CD4-positive, CD25-positive, alpha-beta regulatory T cell (primary cell): ENCODE data around the gene HSPB1. TPM values are rescaled to one million over a fixed set of nuclear protein-coding genes. Genes with fewer than 3 reads are reported as not detected.
"Not testable (repeated sequence)": the region's sequence is repeated elsewhere in the genome, so short reads cannot be mapped to it uniquely, and the experiment has no call there.

ENCODE experiments used
- ATAC-seq, 2 donors: fragments of 150-1000 bp; cut with Tn5 transposase; one replicate each; pipeline ENCODE4 v1.10.0; 2021; ENCODE audit warnings: low read depth in 2 of 2, moderate number of reproducible peaks in 2 of 2, moderate library complexity in 1 of 2
- DNase-seq, 3 donors: peaks; one replicate each; pipeline versions ENCODE4 v3.0.0 to v3.0.0-alpha.2; 2012 to 2022; ENCODE audit warnings: mixed read lengths in 1 of 3
- H3K27ac ChIP-seq: one replicate; pipeline ENCODE4 v1.7.0; 2013; ENCODE audit warnings: mild to moderate bottlenecking, low read length; ENCODE audit not compliant: insufficient read depth, poor library complexity, severe bottlenecking
- H3K27me3 ChIP-seq: one replicate; pipeline ENCODE4 v1.7.0; 2013; ENCODE audit warnings: low read length; ENCODE audit not compliant: control insufficient read depth, insufficient read depth
- H3K36me3 ChIP-seq: one replicate; pipeline ENCODE4 v1.7.0; 2013; ENCODE audit warnings: mild to moderate bottlenecking, low read length, moderate library complexity; ENCODE audit not compliant: control insufficient read depth, insufficient read depth
- H3K4me1 ChIP-seq: 2 replicates; pipeline ENCODE4 v1.7.0; 2013; ENCODE audit warnings: mild to moderate bottlenecking, low read length; ENCODE audit not compliant: insufficient read depth, control insufficient read depth, poor library complexity, severe bottlenecking
- H3K4me3 ChIP-seq: one replicate; pipeline ENCODE4 v1.7.0; 2013; ENCODE audit warnings: low read depth, mild to moderate bottlenecking, low read length, moderate library complexity
- H3K9me3 ChIP-seq, 2 experiments: 1 replicate in 1 of 2; 2 replicates in 1 of 2; pipeline ENCODE4 v1.7.0; 2013; ENCODE audit warnings: low read length in 2 of 2, mild to moderate bottlenecking in 1 of 2, moderate library complexity in 1 of 2; ENCODE audit not compliant: control insufficient read depth in 2 of 2
- H3K27ac Mint-ChIP-seq, 3 donors: one replicate each; pipeline ENCODE4 v1.8.0; 2020 to 2022; ENCODE audit warnings: mild to moderate bottlenecking in 3 of 3, mixed read lengths in 3 of 3, moderate library complexity in 2 of 3
- H3K27me3 Mint-ChIP-seq: one replicate; pipeline ENCODE4 v1.8.0; 2022; ENCODE audit warnings: mild to moderate bottlenecking, mixed read lengths
- H3K36me3 Mint-ChIP-seq: one replicate; pipeline ENCODE4 v1.8.0; 2020; ENCODE audit warnings: mixed read lengths
- H3K4me1 Mint-ChIP-seq, 4 donors: one replicate each; pipeline ENCODE4 v1.8.0; 2020 to 2022; ENCODE audit warnings: mixed read lengths in 4 of 4, mild to moderate bottlenecking in 1 of 4
- H3K4me3 Mint-ChIP-seq, 4 donors: one replicate each; pipeline ENCODE4 v1.8.0; 2020 to 2022; ENCODE audit warnings: mild to moderate bottlenecking in 4 of 4, mixed read lengths in 4 of 4, moderate library complexity in 3 of 4
- H3K9me3 Mint-ChIP-seq, 7 donors: one replicate each; pipeline ENCODE4 v1.8.0; 2020 to 2022; ENCODE audit warnings: mixed read lengths in 7 of 7, mild to moderate bottlenecking in 3 of 7, moderate library complexity in 2 of 7
- polyA plus RNA-seq, 4 donors: library from polyadenylated mRNA; unstranded; fragments of 300-500 nt; fragmentation: Illumina TruSeq; gene quantifications; one replicate each; pipeline ENCODE4 v1.2.3, GENCODE V29; 2021
- total RNA-seq: library from RNA; stranded (reverse); gene quantifications from one replicate; pipeline ENCODE4 v1.2.3, GENCODE V29; 2022

The HSPB1 gene
- total and polyA plus RNA-seq, 5 donors from 2014 or later, result 23.0 to 81.2 (median 51.0) TPM

GRCh38 chr7:76292213-76292573 lies 10.3 kb upstream of the HSPB1 start:
- Histone ChIP-seq H3K9me3 (no peaks in the 10 kb centered on the region), H3K27me3 (no peaks in the 10 kb centered on the region), H3K4me3 (no peak overlapping the region), H3K4me1 (peaks cover 8% of the 10 kb centered on the region), H3K36me3 (no peaks in the 10 kb centered on the region), H3K27ac (no peak overlapping the region)
- no peak overlapping the region for H3K4me3 Mint-ChIP-seq
- no peaks in the 10 kb centered on the region for H3K9me3 Mint-ChIP-seq
- DNase-seq (no peak), ATAC-seq (no peak)
- peaks cover 5% of the 10 kb centered on the region for H3K27me3 Mint-ChIP-seq
- peaks cover 0 to 9% (median 5%) of the 10 kb centered on the region in 4 donors for H3K4me1 Mint-ChIP-seq
- no peaks in the 10 kb centered on the region for H3K36me3 Mint-ChIP-seq
- no peak overlapping the region for H3K27ac Mint-ChIP-seq

GRCh38 chr7:76292911-76293310 lies 9.6 kb upstream of the HSPB1 start:
- H3K27me3 ChIP-seq, ATAC-seq, H3K4me3 Mint-ChIP-seq, H3K9me3 Mint-ChIP-seq, H3K4me3 ChIP-seq, H3K9me3 ChIP-seq, DNase-seq, H3K36me3 Mint-ChIP-seq, H3K27ac Mint-ChIP-seq, H3K4me1 Mint-ChIP-seq, H3K27ac ChIP-seq, H3K27me3 Mint-ChIP-seq, H3K4me1 ChIP-seq, H3K36me3 ChIP-seq: not testable (repeated sequence)

GRCh38 chr7:76293407-76293901 lies 9.0 kb upstream of the HSPB1 start:
- no peaks in the 10 kb centered on the region for H3K9me3 Mint-ChIP-seq

DNA sequence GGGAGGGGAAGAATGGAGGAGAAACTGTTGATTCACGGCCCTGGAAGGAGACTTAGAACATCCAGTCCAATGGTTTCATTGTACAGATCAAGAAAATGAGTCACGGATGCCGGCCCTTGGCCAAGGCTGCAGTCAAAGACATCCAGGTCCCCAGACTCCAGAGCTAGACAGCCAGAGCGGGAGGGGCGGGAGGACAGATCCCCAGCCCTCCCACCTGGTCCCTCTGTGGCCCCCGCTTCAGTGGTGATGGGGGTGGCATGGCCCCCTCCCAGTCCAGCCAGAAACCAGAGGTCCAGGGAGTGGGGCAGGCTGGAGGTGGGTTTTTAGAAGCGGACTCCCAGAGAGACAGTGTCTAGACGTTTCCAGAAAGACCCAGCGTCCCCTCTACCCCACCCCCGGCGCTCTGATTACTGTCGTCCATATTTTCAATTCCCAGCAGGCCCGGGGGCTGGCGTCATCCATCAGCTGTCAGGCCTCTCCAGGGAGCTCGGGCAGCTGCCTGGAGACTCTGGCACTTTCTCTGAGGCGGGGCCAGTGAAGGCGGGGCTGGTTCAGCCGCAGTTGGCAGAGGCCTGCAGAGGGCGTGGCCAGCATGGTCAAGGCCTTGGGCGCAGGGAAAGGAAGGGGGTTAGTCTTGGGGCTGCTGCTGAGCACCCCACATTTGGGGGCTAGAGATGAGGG lies 8.0 kb upstream of the HSPB1 start:
- no peaks in the 10 kb centered on the region for H3K27me3 ChIP-seq
- no peaks in the 10 kb centered on the region for H3K36me3 ChIP-seq
- peaks cover 0 to 9% (median 5%) of the 10 kb centered on the region in 4 donors for H3K4me1 Mint-ChIP-seq
- H3K4me1 ChIP-seq, result peaks cover 8% of the 10 kb centered on the region
- H3K9me3 Mint-ChIP-seq, result no peaks in the 10 kb centered on the region
- H3K27ac Mint-ChIP-seq, result no peak overlapping the region
- H3K36me3 Mint-ChIP-seq, result no peaks in the 10 kb centered on the region
- no peak for DNase-seq
- no peak overlapping the region for H3K4me3 Mint-ChIP-seq
- ATAC-seq, result no peak
- H3K27ac ChIP-seq, result no peak overlapping the region
- H3K4me3 ChIP-seq, result no peak overlapping the region
- peaks cover 5% of the 10 kb centered on the region for H3K27me3 Mint-ChIP-seq
- H3K9me3 ChIP-seq, result no peaks in the 10 kb centered on the region

More at GRCh38 chr7:76293407-76293901, 9.0 kb upstream of the HSPB1 start:
- Histone ChIP-seq H3K4me1 (peaks cover 8% of the 10 kb centered on the region), H3K27me3 (no peaks in the 10 kb centered on the region), H3K9me3 (no peaks in the 10 kb centered on the region), H3K27ac (no peak overlapping the region), H3K4me3 (no peak overlapping the region), H3K36me3 (no peaks in the 10 kb centered on the region)
- DNase-seq (no peak), ATAC-seq (no peak)
- H3K27ac Mint-ChIP-seq, result no peak overlapping the region
- H3K4me3 Mint-ChIP-seq, result no peak overlapping the region
- peaks cover 5% of the 10 kb centered on the region for H3K27me3 Mint-ChIP-seq
- peaks cover 0 to 9% (median 5%) of the 10 kb centered on the region in 4 donors for H3K4me1 Mint-ChIP-seq
- H3K36me3 Mint-ChIP-seq, result no peaks in the 10 kb centered on the region

DNA sequence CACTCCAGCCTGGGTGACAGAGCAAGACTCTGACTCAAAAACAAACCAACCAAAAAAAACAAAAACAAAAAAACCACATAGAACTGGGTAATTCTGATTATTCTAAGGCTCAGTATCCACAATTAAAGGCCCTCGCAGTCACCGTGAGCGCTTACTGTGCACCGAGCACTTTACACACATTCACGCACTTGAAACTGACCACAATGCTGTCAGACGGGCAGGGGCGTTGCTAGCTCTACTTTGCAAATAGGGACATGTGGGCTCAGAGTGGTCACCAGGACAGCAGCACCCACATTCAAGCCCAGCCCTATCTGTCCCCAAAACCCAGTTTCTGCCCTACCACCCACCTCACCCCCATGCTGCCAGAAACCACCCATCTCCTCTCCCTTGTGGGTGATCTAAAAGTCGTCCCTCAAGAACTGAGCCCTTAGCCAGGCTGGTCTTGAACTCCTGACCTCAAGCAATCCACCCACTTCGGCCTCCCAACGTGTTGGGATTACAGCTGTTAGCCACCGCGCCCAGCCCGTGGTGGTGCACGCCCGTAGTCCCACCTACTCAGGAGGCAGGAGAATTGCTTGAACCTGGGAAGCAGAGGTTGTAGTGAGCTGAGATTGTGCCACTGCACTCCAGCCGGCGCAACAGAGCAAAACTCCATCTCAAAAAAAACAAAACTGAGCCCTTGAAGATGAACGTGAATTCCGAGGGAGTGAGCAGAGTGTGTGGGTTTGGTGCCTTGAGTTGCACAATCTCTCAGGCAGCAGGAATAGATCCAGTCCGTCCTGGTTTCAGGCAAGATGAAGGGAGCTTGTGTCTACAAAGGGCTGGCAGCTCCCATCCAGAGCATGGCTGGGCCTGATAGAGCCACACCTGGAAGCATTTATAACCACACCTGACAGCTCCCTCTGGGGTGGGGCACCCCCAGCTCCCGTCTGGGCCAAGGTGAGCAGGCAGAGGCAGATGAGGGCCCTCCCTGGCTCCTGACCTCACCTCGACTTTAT lies 5.4 kb upstream of the HSPB1 start:
- DNase-seq, result no peak
- ATAC-seq, result no peak
- Mint-ChIP-seq H3K27ac (peak overlapping the region in 1 of 3 donors; percentile 60), H3K27me3 (no peaks in the 10 kb centered on the region), H3K36me3 (no peaks in the 10 kb centered on the region), H3K4me1 (peaks cover 0 to 1% (median under 1%) of the 10 kb centered on the region in 4 donors), H3K4me3 (no peak overlapping the region), H3K9me3 (no peaks in the 10 kb centered on the region)
- H3K27ac ChIP-seq, result no peak overlapping the region
- peaks cover 1% of the 10 kb centered on the region for H3K4me1 ChIP-seq
- H3K4me3 ChIP-seq, result no peak overlapping the region
- H3K36me3 ChIP-seq, result no peaks in the 10 kb centered on the region
- no peaks in the 10 kb centered on the region for H3K27me3 ChIP-seq
- H3K9me3 ChIP-seq, result no peaks in the 10 kb centered on the region

DNA sequence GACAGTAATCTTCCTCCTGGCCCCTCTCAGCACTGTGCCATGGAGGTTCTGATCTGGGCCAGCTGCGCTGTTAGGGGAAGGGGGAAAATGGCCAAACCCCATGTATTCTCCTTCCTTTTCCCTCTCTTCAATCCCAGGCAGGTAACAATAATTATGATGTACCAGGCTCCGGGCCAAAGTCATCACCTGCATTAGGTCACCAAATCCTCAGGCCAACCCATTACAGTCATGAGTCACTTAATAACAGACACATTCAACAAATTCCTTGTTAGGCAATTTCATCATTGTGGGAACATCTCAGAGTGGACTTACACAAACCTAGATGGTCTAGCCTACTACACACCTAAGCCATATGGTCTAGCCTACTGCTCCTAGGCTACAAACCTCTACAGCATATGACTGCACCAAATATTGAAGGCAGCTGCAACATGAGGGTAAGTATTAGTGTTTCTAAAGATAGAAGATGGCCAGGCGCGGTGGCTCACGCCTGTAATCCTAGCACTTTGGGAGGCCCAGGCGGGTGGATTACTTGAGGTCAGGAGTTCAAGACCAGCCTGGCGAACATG lies 2.2 kb upstream of the HSPB1 start:
- H3K36me3 ChIP-seq, result no peaks in the 10 kb centered on the region
- no peak for ATAC-seq
- Mint-ChIP-seq H3K27me3 (peaks cover 5% of the 10 kb centered on the region), H3K36me3 (no peaks in the 10 kb centered on the region), H3K9me3 (peaks cover 0 to 1% (median 0%) of the 10 kb centered on the region in 7 donors), H3K27ac (no peak overlapping the region), H3K4me1 (peaks cover 0 to 19% (median 10%) of the 10 kb centered on the region in 4 donors), H3K4me3 (peak overlapping the region in 1 of 4 donors; percentile 75)
- H3K4me1 ChIP-seq, result peaks cover 15% of the 10 kb centered on the region
- no peaks in the 10 kb centered on the region for H3K9me3 ChIP-seq
- H3K4me3 ChIP-seq, result no peak overlapping the region
- no peak overlapping the region for H3K27ac ChIP-seq
- H3K27me3 ChIP-seq, result no peaks in the 10 kb centered on the region
- no peak for DNase-seq

GRCh38 chr7:76301000-76301399 lies 1.5 kb upstream of the HSPB1 start:
- H3K36me3 ChIP-seq, result no peaks in the 10 kb centered on the region
- no peak overlapping the region for H3K27ac Mint-ChIP-seq
- no peak for DNase-seq

More at GRCh38 chr7:76301000-76301399, 1.5 kb upstream of the HSPB1 start:
- H3K4me1 ChIP-seq, result peaks cover 15% of the 10 kb centered on the region
- no peak for ATAC-seq
- Mint-ChIP-seq H3K27me3 (peaks cover 5% of the 10 kb centered on the region), H3K4me3 (peak overlapping the region in 2 of 4 donors; percentile 8 to 41), H3K9me3 (peaks cover 0 to 1% (median 0%) of the 10 kb centered on the region in 7 donors), H3K4me1 (peaks cover 0 to 19% (median 10%) of the 10 kb centered on the region in 4 donors), H3K36me3 (no peaks in the 10 kb centered on the region)
- H3K27me3 ChIP-seq, result no peaks in the 10 kb centered on the region
- no peak overlapping the region for H3K4me3 ChIP-seq
- no peak overlapping the region for H3K27ac ChIP-seq
- H3K9me3 ChIP-seq, result no peaks in the 10 kb centered on the region
